Measurements from ENCODE around the gene ABCA7. TPM values are rescaled to one million over a fixed set of nuclear protein-coding genes. Genes with fewer than 3 reads are reported as not detected.
A peak's percentile ranks its signal among the peaks of the same experiment; 100 is the strongest.

The ABCA7 gene
- total RNA-seq, 2 donors from 2014 or later, result 33.7 to 87.3 TPM

GRCh38 chr19:1108291-1109031 lies 68.6 kb downstream of the ABCA7 start:
- H3K4me1 ChIP-seq, result peaks cover 28% of the 10 kb centered on the region
- H3K4me3 ChIP-seq, result no peak overlapping the region
- no peak overlapping the region for H3K27ac ChIP-seq
- H3K36me3 ChIP-seq (replicated peaks in 1 of 2; ENCODE audit: insufficient read depth in 1 of 2, low read depth in 2 of 2), result no peaks in the 10 kb centered on the region
- no peak for DNase-seq
- no peaks in the 10 kb centered on the region for H3K27me3 ChIP-seq
- WGBS, 2 donors, result 92 to 98% methylated on average over 13 to 68 of the region's 89 CpGs
- no peak for ATAC-seq
- no peaks in the 10 kb centered on the region for H3K9me3 ChIP-seq
- intact Hi-C loops (cut with DNase I), result no loop called here
- TF ChIP-seq CTCF (IDR thresholded peaks at IDR 0.05) (no peak), POLR2A (IDR thresholded peaks at IDR 0.05) (no peak)

GRCh38 chr19:1109032-1109551 lies 69.2 kb downstream of the ABCA7 start:
- Histone ChIP-seq H3K36me3 (replicated peaks in 1 of 2; ENCODE audit: insufficient read depth in 1 of 2, low read depth in 2 of 2) (peaks cover 0 to 1% of the 10 kb centered on the region in 2 donors), H3K27me3 (no peaks in the 10 kb centered on the region), H3K4me1 (peaks cover 33% of the 10 kb centered on the region), H3K4me3 (no peak overlapping the region), H3K27ac (no peak overlapping the region), H3K9me3 (no peaks in the 10 kb centered on the region)
- intact Hi-C loops (cut with DNase I), result no loop called here
- WGBS, 2 donors, result 89 to 97% methylated on average over 7 to 34 of the region's 48 CpGs
- DNase-seq, result peak in 1 of 4 donors; percentile 36
- ATAC-seq, result no peak
- TF ChIP-seq CTCF (IDR thresholded peaks at IDR 0.05), result no peak
- no peak for TF ChIP-seq POLR2A (IDR thresholded peaks at IDR 0.05)

- peaks cover 0 to 5% of the 10 kb centered on the region in 2 donors for H3K36me3 ChIP-seq (replicated peaks in 1 of 2; ENCODE audit: insufficient read depth in 1 of 2, low read depth in 2 of 2)
- no peaks in the 10 kb centered on the region for H3K9me3 ChIP-seq
- H3K27ac ChIP-seq, result no peak overlapping the region
- ATAC-seq, result no peak
- 89 to 93% methylated on average over 20 to 52 of the region's 54 CpGs for WGBS, 2 donors
- TF ChIP-seq POLR2A (IDR thresholded peaks at IDR 0.05) (no peak), CTCF (IDR thresholded peaks at IDR 0.05) (no peak)
- intact Hi-C loops (cut with DNase I), result loop anchor here (5.0 kb wide), 1 partner anchor 82 kb away; no protein-coding TSS in a partner anchor
- no peak overlapping the region for H3K4me3 ChIP-seq
- H3K4me1 ChIP-seq, result peaks cover 31% of the 10 kb centered on the region
- DNase-seq, result no peak
- no peaks in the 10 kb centered on the region for H3K27me3 ChIP-seq
Observed at GRCh38 chr19:1109697-1110671, 70.1 kb downstream of the ABCA7 start.

GRCh38 chr19:1110809-1111640 lies 71.1 kb downstream of the ABCA7 start:
- H3K27me3 ChIP-seq, result no peaks in the 10 kb centered on the region
- peak overlapping the region in 1 of 4 donors; percentile 12 for H3K27ac ChIP-seq
- 88 to 91% methylated on average over 12 to 14 of the region's 18 CpGs for WGBS, 2 donors
- peaks cover 21% of the 10 kb centered on the region for H3K4me1 ChIP-seq
- intact Hi-C loops (cut with DNase I), result loop anchor here (5.0 kb wide), 1 partner anchor 81 kb away; no protein-coding TSS in a partner anchor
- peaks cover 0 to 11% of the 10 kb centered on the region in 2 donors for H3K36me3 ChIP-seq (replicated peaks in 1 of 2; ENCODE audit: insufficient read depth in 1 of 2, low read depth in 2 of 2)
- ATAC-seq, result no peak
- H3K4me3 ChIP-seq, result no peak overlapping the region
- no peak for DNase-seq
- H3K9me3 ChIP-seq, result no peaks in the 10 kb centered on the region
- no peak for TF ChIP-seq CTCF (IDR thresholded peaks at IDR 0.05)
- no peak for TF ChIP-seq POLR2A (IDR thresholded peaks at IDR 0.05)
